ENCODE data around the gene S1PR2.
"Not testable (repeated sequence)": the region's sequence is repeated elsewhere in the genome, so short reads cannot be mapped to it uniquely, and the experiment has no call there.

Gene S1PR2

DNA sequence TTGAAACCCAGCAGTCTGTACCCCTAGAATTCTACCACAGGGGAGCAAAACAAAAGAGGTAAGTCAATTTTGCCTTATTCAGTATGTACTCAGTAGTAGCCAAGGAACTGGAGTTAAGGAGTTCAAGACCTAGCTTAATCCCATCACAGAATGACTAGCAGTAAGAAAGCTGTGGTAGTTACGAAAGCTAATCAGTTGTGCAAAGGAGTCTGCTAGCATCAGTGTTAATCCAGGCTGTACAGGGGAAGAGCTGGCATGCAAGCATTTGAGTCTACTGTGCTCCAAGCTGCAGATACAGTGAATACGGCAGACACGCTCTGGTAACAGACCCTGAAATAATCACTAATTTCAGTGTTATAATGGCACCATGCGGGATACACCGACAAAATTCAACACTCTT, 41.1 kb downstream of the S1PR2 start:
- no peak for DNase-seq (ENCODE audit: low spot score)

DNA sequence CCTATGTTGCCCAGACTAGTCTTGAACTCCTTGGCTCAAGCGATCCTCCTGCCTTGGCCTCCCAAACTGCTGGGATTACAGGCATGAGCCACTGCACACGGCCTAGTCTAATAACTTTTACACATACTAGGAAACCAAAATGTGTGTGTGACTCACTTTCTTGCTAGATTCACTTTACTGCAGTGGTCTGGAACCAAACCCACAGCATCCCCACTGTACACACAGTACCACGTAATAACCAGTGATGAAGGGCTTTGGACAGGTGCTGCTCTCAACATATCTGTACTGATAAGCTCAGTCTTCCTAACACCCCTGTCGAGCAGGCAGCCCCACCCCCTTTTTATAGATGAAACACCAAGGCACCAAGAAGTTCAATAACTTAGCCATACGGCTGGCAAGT, 41.5 kb downstream of the S1PR2 start:
- no peak for DNase-seq (ENCODE audit: low spot score)

- DNase-seq (ENCODE audit: low spot score), result no peak
Measured at GRCh38 chr19:10187315-10187714, 43.8 kb downstream of the S1PR2 start.

DNA sequence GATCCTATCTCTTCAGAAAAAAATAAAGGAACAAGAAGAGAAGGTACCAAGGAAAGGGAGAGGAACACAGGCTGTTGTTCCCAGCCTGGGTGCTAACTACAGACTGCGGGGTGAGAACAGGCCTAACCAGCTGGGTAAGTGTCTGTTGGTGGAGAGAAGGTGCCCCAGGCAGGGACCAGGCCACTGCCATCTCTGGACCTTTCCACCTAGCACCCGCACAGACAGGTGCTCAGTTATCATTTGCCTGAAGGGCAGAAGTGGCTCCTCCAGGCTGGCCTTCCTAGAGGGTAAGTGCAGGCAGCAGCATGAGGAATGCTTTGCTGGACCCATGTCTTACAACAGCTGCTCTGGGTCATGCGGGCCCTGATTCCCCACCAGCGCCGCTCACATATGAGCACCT, 46.5 kb downstream of the S1PR2 start:
- no peak for DNase-seq (ENCODE audit: low spot score)

GRCh38 chr19:10183926-10184325, 47.2 kb downstream of the S1PR2 start:
- no peak for DNase-seq (ENCODE audit: low spot score)

GRCh38 chr19:10182847-10183246, 48.3 kb downstream of the S1PR2 start:
- no peak for DNase-seq (ENCODE audit: low spot score)

DNA sequence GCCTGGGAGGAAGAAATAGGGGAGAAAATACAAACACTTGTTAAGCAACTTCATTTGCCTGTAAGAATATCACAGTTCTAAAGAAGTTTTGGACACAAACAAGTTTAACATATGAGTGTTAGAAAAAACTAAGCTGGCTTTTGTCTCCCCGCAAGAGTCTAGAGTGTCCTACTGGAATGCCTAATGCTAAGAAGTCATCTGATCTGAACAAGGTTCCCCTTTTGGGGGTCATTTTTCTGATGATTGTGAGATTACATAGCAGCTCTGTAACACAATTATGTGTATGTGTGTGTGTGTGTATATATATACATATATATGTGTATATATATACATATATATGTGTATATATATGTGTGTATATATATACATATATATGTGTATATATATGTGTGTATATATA, 49.1 kb downstream of the S1PR2 start:
- no peak for DNase-seq (ENCODE audit: low spot score)

GRCh38 chr19:10180459-10180858, 50.7 kb downstream of the S1PR2 start:
- no peak for DNase-seq (ENCODE audit: low spot score)

DNA sequence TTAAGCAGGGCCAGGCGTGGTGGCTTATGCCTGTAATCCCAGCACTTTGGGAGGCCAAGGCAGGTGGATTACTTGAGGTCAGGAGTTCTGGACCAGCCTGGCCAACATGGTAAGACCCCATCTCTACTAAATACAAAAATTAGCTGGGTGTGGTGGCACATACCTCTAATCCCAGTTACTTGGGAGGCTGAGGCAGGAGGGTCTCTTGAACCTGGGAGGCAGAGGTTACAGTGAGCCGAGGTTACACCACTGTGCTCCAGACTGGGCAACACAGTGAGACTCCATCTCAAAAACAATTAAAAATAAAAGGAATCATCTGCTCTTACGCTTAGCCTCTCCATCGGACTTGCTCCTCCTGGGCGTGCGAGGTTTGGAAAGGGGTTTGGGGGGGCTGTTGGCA, 51.1 kb downstream of the S1PR2 start:
- not testable (repeated sequence) for DNase-seq (ENCODE audit: low spot score)

DNA sequence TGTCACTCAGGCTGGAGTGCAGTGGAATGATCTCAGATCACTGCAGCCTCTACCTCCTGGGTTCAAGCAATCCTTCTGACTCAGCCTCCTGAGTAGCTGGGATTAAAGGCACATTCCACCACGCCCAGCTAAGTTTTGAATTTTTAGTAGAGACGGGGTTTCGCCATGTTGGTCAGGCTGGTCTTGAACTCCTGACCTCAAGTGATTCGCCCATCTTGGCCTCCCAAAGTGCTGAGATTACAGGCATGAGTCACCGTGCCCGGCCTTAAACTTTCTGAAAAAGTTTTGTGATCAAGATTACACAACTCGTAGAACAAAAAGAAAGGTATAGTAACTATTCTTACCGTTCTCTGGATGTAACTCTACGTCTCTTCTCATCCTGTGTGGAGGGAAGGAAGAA, 57.6 kb downstream of the S1PR2 start:
- no peak for DNase-seq (ENCODE audit: low spot score)

Data from pons (tissue), 1 donor.